Smooth muscle cell of the brain vasculature (primary cell): ENCODE data around the gene HERC6.
"Not testable (repeated sequence)": the region's sequence is repeated elsewhere in the genome, so short reads cannot be mapped to it uniquely, and the experiment has no call there.

Source experiments
- DNase-seq: peaks from one replicate; pipeline ENCODE4 v3.0.0-alpha.2; 2012; ENCODE audit warnings: low read depth, low spot score

The HERC6 gene

DNA sequence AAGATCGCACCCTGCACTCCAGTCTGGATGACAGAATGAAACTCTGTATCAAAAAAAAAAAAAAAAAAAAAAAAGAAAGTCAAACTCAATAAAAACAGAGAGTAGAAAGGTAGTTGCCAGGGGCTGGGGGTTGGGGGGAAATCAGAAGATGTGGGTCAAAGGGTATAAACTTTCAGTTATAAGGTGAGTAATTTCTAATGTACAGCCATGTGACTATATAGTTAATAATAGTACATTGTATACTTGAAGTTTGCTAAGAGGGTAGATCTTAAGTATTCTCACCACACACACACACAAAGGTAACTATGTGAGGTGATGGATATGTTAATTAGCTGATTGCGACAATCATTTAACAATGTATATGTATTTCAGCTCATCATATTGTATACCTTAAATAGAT, 11.5 kb downstream of the HERC6 start:
- no peak for DNase-seq

DNA sequence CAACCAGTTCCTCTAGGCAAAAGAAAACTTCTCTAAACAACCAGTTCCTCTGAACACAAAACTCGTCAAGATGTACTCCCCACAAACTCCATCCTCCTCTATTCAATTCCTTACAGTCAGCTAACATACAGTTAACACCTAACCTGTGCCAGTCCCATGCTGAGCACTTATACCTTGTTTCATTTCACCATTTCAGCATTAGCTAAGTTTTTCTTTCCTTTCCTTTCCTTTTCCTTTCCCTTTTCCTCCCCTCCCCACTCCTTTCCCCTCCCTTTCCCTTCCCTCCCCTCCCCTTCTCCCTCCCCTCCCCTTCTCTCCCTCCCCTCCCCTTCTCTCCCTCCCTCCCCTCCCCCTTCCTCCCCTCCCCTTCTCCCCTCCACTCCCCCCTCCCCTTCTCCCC, 13.1 kb downstream of the HERC6 start:
- DNase-seq, result no peak

DNA sequence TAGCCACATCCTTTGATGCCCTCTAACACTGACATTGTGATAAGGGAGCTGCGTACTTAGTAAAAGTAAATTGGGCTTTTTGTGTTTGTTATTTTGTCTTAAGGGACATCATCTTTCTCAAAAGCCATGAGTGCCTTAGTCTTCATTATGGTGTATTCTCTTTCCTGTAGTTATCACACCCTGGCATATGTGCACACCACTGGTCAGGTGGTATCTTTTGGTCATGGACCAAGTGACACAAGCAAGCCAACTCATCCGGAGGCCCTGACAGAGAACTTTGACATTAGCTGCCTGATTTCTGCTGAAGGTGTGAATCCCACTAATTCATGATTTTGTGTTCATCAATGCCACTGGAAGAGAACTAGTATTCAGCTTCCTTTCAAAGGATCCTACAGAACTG, 18.0 kb downstream of the HERC6 start:
- DNase-seq, result no peak

DNA sequence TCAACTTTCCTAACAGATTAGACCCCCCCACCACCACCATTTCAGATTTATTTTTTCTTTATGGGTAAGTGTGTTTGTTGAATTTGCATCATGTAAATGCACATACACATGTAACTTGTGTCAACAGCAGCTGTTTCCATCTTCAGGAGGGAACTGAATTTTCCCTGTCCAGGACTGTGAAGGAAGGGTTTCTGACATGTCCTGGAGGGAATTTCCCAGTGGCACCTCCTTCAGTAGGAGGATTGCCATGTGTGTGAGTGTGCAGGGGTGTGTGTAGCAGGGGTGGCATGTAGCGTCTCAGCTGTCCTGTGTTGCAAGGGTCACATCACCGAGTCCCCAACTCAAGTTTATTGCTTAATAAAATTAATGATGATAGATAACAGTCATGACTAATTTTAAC, 19.7 kb downstream of the HERC6 start:
- no peak for DNase-seq

DNA sequence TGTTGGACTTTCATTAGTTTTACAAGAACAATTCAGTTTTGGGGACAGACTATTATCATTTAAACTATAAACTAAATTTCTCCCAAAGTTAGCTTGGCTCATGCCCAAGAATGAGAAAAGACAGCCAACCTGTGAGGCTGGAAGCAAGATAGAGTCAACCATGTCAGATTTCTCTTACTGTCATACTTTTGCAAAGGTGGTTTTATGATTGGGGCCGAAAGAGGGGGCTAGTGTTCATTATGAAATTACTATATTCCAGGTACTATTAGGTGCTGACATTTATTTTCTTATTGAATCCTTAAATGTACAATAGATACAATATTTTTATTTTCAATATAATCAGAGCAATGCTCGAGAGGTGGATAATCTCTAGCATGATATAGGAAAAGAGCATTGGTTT, 30.6 kb downstream of the HERC6 start:
- no peak for DNase-seq

DNA sequence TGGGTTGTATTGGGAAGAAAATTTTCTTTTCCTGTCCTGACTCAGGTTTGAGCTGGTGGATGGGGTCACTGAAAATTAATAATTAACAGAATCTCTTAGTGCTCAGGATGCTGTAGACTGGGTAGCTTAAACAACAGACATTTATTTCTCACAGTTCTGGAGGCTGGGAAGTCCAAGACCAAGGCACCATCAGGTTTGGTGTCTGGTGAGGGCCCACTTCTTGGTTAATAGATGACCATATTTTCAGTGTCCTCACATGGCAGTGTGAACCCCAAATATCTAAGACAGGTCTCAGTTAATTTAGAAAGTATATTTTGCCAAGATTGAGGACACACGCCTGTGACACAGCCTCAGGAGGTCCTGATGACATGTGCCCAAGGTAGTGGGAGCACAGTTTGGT, 31.1 kb downstream of the HERC6 start:
- DNase-seq, result no peak

DNA sequence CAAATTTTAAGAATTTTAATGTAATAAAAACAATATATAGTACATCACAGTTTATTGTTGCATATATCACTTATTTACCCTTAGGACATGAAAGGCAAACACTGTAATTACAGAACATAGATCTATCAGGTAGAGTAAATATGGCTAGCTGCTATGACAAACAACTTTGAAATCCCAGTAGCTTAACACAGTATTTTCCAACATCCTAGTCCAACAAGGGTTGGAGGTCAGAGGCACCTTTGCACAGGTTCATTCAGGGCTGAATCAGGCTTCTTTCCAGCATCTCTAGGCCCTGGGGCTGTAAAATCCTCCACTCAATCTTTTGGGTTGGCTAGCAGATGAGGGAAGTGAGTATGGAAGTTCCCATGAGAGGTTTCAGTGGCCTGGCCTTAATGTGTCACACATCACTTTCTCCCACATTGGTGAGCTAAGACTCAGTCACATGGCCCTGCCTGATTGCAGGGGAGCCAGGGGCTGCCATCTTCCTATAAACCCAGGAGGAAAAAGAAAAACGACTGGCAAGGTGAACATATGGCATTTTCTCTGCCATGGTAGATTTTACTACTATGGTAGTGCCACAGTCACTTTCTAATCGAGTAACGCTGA, 32.9 kb downstream of the HERC6 start:
- no peak for DNase-seq

DNA sequence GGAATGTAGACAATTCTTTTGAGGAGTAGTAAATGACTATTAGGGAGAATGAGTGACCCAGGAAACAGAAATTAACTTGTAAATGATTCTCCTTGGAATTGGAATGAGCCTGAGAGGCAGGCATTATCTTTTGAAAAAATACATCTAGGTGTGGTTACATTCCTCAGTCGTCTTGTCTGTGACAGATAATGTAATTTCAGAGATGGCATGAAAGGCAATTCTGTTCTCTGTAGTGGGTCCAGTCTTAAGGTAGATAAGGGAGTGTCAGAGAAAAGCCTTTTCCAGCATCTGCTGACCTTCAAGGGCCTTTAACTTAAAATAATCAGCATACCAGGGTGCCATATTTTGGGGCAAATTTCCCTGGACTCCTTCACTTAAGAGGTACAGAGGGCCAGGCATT, 35.1 kb downstream of the HERC6 start:
- no peak for DNase-seq

DNA sequence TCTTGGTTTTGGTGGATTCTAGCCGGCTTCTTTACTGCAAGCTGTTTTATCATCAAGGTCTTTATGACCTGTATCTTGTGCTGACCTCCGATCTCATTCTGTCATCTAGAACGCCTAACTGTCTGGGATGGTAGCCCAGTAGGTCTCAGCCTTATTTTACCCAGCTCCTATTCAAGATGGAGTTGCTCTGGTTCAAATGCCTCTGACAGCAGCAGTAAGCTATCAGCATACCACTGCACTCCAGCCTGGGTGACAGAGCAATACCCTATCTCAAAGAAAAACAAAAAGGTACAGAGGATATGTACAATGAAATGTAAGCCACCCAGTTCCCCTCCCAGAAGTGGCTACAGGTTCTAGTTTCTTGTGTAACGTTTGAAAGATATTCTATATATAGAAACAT, 36.1 kb downstream of the HERC6 start:
- no peak for DNase-seq

DNA sequence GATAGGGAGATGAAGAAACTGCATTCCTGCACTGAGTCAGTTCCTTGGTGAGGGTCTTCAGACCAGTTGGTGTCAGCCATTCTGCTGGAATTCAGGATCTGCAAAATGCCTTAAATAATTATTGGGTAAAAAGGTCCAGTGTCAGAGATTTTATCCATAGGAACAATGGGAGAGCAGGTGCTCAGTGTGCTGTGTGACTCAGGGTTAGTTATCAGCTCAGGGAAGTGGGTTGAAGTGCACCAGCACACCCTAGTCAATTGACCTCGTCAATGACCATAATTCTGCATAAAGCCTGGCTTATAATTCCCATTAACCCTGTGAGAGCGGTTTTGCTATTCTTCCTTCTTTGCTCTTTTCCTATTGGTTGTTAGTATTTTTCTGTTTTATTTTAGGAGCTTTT, 37.3 kb downstream of the HERC6 start:
- no peak for DNase-seq

DNA sequence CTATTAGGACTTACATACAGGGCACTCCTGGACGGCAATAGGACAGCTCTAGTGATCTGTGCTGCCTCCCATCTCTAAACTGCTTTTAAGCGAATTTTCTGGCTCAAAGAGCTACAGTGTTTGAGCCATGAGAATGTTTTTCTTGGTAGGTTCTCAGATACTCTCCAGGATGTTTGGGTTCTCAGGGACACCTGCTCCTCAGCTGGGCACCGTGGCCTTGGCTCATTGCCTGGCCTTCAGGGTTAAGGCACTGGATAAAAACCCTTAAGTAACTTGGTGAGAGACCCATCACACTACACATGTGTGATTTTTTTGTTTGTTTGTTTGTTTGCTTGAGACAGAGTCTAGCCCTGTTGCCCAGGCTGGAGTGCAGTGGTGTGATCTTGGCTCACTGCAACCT, 39.8 kb downstream of the HERC6 start:
- peak; percentile 53 for DNase-seq

DNA sequence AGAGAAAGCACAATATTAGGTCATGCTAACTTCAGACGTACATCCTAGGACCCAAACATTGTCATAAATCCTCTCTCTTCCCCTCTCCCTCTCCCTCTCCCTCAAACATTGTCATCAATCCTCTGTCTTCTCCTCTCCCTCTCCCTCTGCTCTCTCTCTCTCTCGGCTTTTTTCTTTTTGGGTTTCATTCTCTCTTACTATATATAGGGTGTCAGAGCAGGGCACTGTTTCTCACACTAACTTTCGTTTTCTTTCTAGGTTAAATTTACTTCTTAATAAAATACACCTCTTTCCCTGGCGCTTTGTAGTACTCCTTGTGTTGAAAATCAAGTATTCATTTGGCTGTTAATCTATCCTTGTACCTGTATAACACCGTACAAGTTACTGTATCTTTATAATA, 41.2 kb downstream of the HERC6 start:
- DNase-seq, result no peak

DNA sequence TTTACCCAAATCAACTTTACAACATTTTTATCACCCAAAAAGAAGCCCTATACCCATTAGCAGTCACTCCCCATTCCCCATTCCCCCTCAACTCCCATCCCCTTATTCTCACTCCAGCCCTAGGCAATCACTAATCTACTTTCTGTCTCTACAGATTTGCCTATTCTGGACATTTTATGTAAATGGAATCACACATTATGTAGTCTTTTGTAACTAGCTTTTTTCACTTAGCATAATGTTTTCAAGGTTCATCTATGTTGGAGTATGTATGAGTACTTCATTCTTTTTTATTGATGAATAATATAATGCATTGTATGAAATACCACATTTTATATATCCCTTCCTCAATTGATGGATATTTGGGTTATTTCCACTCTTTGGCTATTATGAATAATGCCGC, 42.2 kb downstream of the HERC6 start:
- no peak for DNase-seq

DNA sequence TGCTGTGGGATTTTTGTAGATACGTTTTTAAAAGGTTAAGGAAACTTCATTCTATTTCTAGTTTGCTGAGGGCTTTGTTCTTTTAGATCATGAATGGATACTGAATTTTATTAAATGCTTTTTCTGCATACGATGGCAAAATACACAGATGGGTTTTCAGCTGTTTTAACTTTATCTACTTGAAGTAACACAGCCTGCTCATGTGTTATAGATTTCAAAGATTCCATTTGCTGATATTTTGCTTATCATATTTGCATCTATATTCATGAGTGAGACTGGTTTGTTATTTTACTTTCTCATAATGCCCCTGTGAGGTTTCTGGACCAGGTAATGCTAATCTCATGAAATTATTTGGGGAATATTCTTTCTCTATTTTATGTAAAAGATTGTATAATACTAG, 43.8 kb downstream of the HERC6 start:
- no peak for DNase-seq

DNA sequence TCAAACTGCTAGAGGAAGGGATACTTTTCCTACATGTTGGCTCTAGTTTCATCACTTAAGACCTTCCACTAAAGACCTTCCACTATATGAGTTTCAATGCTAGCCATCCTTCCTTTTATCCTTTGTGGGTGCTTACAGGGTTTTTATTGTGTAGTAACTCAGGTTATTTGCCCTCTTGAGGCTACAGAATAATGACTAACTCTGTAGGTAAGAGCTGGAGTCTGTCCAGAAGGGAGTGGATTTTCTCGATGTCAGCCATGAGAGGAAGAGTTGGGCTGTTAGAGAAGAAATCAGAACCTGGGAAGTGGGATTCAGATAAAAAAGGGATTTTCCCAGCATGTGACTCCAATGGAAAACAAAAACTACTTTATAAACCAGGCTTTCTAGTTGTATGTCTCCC, 50.7 kb downstream of the HERC6 start:
- no peak for DNase-seq

DNA sequence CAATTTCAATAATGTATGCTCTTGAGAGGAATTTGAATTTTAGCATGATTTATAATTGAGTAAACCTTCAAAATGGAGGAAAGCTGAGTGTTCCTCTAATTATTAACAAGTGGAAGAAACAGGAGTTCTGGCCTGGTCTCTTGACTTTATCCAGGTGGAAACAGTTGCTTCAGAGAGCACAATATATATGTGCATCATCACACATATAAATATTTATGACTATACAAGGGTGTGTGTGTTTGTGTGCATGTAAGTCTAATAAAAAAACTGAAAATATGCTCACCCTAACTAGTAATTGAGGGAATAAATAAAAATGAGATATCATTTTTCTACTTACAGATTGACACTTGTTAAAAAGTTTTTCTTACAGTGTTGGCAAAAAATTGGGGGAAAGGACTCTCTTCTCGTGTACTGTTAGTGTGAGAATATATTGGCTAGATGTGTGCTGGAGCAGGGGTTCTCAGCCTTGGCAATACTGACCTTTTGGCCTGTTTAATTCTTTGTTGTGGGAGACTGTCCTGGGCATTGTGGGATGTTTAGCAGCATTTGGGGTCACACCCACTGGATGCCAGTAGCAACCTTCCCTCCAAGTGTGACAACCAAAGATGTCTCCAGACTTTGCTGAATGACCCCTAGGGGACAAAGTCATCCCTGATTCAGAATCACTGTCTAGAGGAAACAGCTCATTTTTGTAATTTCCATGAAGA, 57.5 kb downstream of the HERC6 start:
- DNase-seq, result no peak

DNA sequence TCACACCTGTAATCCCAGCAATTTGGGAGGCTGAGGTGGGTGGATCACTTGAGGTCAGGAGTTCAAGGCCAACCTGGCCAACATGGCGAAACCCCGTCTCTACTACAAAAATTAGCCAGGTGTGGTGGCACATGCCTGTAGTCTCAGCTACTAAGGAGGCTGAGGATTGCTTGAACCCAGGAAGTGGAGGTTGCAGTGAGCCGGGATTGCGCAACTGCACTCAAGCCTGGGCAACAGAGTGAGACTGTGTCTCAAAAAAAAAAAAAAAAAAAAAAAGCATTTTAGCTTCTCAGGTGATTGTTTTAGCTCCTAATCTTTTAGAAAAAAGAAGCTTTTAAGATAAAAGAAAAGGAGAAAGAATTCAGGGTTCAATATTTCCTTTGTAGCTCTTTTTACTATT, 59.2 kb downstream of the HERC6 start:
- not testable (repeated sequence) for DNase-seq

DNA sequence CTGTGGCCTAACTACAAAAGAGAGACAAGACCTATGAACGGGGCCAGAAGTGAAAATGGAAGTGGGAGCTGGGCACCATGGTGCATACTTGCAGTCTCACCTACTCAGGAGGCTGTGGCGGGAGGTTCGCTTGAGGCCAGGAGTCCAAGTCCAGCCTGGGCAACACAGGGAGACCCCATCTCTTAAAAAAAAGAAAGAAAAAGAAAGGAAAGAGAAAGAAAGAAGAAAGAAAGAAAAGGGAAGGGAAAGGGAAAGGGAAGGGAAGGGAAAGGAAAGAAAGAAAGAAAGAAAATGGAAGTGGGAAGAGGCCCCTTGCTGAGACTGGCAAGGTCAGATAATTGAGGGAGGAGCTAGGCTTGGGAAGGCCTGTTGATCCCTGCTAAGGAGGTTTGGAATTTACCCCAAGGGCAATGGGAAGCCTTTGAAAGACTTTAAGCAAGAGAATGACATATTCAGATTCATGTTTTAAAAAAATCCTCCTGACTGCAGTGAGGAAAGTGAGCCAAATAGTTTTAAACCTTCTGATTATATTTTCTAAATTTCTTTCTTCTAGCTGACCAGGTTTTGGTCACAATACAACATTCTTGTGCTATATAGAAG, 60.6 kb downstream of the HERC6 start:
- no peak for DNase-seq

DNA sequence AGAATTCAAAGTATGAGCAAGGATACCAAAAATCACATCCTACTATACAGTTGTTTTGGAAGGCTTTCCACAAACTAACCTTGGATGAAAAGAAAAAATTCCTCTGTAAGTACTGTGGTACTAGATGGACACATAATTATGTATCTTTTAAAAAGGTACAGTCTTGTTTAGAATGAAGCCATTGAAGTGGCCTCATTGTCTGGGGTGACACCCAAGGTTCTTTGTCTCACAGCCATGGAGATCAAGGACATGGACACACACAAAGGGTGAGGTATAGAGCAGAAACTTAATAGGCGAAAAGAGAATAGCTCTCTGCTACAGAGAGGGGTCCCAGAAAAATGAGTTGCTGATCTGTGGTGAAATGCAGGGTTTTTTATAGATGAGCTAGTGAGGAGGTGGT, 61.5 kb downstream of the HERC6 start:
- DNase-seq, result no peak

DNA sequence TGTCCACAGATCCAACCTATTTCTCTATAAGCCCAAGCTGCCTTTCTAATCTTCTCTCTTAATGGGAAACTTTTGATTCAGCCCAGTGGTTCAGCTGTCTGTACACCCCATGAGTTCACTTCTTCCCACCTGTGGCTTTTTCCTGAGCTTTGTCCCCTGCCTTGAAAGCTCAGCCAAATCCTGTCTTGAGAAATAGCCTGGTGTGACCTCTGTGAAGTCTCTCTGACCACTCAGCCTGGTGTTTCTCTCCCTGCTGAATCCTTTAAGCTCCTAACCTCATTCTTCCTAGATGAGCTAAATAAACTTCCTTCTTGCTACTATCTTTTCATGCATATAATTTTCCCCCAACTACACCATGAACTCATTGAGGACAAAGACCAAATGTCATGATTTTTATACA, 63.0 kb downstream of the HERC6 start:
- DNase-seq, result no peak

DNA sequence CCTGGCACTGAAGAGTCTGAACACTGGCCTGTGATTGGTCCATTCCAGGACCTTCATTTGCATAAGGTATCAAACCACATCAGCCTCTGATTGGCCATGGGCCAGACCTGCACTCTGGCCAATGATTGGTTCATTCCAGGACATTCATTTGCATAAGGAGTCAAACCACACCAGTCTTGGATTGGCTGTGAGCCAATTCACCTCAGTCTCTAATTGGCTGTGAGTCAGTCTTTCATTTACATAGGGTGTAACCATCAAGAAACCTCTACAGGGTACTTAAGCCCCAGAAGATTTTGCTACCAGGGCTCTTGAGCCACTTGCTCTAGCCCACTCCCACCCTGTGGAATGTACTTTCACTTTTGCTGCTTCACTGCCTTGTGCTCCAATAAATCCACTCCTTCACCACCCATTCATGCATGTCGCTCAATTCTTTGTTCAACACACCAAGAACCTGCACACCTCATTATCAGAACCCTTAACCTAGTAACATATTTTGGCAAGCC, 64.1 kb downstream of the HERC6 start:
- DNase-seq, result no peak

DNA sequence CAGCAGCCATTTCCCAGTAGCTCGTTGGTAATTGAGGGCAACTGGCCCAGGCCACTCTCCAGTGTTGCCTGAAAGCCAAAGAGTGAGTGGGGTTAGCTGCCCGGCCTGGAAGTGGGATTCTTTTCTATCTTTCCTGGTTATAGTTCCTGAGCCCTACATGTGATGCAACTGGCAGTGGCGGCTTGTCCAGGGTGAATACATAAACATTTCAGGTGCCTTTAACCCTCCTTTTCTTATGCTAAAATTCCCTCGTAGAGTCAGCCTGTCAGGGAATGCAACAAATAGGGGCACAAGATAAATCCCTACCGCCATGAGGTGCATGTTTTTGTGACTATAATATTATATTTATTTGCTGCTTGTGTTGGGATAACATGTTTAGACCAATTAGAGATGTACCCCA, 64.8 kb downstream of the HERC6 start:
- DNase-seq, result no peak

DNA sequence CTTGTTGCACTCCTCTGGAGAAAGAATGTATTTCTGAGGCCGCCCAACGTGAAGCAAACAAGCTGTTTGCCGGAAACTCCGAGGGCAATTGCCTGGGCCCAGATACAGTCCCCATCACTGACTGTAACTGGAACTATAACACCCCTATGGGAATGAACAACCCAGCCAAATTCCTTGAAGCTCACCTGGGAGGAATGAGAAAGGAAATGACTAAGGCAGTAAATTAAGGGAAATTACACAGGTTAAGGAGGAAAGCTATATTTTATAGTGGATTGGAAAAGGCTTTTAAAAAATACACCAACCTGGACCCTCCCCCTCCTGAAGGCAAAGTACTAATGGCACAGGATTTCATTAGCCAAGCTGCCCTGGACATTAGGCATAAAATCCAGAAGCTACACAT, 66.6 kb downstream of the HERC6 start:
- DNase-seq, result no peak
